NCI-H2196 (cell line): ENCODE results near the gene SH2B3.
"Not testable (repeated sequence)": the region's sequence is repeated elsewhere in the genome, so short reads cannot be mapped to it uniquely, and the experiment has no call there.

Source experiments
- DNase-seq: peaks from one replicate; lab custom pipeline; 2025; ENCODE audit not compliant: unreplicated experiment; lab: John Stamatoyannopoulos, UW

The SH2B3 gene

DNA sequence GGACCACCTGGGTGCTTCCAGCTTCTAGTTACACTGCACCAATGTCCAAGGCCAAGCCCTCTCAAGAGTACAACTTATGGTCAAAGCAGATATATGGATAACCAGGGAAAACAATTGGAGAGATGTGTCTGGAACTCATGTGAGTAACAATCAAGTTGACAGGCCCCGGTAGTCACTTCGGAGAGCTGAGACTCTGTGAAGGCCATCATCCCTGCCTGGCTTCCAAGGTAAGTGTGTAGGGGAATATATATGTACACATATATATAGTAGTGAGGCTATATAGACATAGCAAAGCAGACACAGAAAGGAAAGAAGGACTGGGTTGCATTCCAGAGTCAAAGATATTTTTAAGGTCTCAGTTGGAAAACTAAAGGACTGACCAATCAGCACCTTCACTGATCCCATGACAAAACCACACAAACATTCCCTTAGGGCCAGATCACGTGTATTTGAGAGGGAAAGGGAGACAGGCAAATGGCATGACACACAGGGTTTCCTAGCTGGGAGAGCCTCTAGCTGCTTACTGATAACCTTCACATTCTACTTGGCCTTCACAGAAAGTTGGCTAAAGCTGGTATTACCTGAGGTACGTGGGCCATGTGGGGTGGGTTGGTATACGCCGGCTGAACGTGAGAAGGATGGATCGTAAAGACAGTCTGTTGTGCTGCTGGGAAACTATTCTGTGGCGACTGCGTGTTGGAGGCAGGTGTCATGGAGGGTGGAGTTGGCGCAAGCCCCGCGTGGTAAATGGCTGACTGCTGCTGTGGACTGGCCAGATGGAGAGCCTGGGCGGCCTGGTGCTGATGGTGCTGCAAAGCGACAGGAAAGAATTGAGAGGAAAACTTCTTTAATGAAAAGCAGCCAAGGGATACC lies 50.0 kb downstream of the SH2B3 start:
- DNase-seq, result no peak

DNA sequence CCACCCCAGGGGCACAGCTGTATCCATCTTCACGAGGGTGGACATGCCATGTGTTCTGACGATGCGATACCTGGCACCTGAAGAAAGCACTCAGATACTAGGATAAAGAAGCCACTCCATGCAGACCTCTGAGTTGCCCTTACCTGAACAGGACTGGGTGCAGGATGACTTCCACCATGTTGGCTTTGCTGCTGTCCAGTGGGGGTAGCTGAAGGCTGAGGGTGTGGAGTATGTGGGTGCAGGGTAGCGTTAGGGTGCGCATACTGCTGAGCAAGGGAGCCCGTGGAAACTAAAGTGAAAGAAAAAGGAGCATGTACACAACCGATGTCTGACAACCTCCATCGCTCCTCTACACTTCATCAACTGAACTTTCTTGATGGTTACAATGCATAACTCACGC lies 51.3 kb downstream of the SH2B3 start:
- no peak for DNase-seq

DNA sequence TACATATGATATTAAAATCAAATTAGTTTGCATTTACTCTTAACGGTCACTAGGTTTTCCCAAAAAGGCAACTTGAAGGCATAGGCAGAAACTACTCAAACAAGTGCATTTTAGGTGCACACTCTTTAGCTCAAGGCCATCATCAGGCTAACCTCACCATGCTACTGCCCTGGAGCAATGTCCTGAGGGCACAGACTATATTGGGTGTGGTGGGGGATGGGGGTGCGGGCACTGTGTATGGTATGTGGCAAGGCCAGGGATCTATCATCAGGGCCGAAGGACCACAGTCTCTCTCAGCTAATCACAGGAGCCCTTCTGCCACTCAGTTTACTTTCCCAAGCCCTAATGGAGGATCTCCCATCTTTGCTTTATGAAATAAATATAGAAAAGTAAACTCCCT lies 51.9 kb downstream of the SH2B3 start:
- DNase-seq, result no peak

DNA sequence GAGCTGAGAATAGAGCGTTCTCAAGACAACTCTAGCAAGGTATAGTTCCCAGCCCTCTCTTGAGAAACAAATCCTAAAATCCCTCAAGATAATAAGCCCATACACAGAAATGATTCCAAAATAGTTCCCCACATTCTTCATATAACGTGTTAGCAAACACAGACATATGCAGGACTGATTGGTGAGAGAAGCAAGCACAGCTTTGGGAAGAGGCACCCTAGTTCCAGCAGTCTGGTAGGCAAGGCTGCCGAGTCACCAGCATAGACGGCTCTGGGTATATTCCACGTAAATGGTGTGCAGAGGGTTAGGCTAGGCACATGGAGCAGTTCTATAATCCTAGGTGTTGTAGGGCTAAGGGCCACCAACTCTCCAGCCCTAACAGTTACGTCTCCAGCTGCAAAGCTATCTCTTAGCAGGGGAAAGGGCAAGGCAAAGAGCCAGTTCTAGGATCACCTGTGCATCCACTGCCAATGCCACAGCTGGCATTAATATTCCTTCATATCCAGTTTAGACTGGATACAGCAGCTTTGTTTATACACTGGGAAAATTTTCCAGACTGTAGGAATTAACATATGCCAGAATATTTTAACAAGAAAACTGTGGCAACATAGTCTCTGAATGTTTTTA lies 52.9 kb downstream of the SH2B3 start:
- no peak for DNase-seq

DNA sequence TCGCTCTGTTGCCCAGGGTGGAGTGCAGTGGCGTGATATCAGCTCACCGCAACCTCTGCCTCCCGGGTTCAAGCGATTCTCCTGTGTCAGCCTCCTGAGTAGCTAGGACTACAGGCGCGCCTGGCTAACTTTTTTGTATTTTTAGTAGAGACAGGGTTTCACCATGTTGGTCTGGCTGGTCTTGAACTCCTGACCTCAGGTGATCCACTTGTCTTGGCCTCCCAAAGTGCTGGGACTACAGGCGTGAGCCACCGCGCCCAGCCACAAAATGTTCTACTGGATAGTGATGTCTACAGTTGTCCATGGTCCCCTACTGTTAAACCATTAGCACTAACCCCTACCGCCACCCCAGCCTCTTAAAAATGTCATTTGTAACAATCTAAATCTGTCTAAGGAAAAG lies 54.4 kb downstream of the SH2B3 start:
- not testable (repeated sequence) for DNase-seq

DNA sequence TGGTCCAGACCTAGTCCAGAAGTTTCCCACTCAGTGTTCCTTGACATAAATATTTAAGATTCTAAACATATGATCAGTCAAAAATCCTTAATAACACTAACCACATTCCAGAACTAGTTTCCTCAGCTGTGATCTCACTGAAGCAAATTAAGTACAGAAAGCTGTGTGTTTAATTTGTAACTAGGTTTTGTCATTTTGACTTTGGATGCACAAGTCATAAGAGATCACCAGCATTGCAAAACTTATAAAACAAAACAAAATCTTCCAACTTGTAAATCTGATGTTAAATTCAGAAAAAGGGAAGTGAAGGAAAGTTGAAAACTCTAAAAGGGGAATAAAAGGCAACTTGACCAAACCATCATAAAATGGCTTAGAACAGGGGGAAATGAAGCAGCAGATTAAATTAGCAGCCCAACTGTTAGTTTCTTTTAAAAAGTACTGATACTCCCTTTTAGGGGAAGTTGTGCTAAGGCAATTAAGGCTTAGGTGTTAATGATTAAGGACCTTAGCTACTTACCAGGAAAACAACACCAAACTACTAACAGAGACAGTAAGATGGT lies 56.6 kb downstream of the SH2B3 start:
- no peak for DNase-seq

DNA sequence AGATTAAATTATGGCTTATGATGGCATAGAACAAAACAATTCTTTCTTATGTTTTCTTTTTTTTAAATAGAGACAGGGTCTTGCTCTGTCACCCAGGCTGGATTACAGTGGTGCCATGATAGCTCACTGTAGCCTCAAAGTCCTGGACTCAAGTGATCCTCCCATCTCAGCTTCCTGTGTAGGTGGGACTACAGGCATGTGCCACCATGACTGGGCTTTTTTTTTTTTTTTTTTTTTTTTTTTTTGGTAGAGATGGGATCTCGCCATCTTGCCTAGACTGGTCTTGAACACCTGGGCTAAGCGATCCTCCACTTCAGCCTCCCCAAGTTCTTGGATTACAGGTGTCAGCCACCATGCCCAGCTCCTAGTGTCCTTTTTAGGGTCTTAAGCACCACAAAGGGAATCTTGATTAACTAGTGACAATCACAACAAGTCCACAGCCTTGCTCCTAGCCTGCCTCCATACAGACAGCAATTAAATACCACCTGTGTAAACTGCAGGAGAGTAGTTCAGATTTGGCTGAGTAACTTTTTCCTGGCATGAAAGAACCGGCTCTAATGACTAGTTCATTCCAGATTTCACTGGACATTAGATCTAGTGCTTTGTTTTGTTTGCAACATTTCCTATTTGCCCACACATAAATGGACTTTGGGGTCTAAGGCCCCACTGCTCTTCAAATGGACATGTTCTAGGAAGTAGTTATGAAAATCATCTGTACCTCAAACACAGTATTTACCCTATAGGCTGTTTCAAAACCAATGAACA lies 61.6 kb downstream of the SH2B3 start:
- peak; percentile 26 for DNase-seq

DNA sequence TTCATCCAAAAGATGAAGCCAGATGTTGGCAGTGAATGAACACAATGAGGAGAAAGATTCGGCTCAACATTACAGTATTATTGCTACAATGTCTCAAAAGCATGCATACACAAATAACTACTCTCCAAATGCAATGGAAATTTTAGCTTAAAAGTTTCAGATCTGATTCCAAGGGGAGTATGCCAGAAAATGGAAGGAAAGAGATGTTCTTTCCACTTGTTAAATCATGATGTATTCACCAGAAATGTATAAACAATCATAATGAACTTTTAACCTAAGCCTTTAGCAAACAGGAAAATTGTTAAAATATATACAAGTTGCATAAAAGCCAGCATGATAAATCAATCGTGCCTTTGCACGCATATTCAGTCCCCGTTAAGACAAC lies 62.1 kb downstream of the SH2B3 start:
- no peak for DNase-seq

DNA sequence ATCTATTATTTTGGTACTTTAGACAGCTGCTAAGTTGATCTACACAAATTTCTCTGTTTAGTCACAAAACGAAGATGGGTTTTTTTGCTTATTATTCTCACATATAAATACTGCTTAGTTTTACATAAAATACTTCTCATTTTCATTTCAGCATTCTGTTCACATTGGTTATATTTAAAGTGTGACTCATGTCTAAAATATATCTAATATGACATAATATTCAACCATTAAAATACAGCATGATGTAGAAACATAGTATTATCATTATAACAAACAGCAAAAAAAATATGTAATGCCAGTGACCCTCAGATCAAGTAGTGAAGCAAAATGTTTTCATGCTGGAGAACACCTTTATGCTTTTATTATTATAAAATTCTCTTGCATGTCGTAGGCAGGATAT lies 63.7 kb downstream of the SH2B3 start:
- DNase-seq, result no peak

DNA sequence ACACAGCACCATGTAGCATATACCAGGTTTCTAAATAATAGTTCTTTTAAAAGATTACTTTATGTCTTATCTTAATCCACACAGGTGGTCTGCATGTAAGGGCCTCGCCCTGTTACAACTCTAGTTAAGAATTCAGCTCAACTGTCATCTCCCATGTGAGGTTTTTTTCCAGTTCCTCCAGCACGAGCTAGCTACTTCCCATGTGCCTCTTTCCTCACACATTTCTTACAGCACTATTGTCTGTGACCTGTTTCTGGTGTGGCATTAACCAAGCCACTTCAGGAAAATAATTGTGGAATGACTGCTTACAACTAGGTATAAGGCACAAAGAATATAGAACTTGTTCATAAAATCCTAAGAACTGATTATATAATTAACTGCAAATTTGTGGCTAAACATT lies 65.5 kb downstream of the SH2B3 start:
- no peak for DNase-seq

DNA sequence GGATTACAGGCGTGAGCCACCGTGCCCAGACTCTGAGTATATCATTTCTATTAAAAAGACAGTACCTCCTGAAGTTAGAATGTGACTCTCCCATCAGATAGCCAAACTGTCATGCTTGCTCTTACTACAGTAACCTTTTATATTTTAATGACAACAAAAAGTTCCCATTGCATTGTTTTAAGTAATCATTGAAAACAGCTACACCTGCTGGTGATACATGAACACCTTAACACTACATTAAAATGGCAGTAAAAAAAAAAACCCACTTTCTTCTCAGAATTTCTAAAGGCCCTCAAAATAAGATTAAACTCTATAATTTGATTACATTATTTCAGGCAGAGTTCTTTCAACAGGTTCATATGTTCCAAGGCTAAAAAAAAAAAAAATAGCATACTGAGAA lies 76.7 kb downstream of the SH2B3 start:
- DNase-seq, result no peak

DNA sequence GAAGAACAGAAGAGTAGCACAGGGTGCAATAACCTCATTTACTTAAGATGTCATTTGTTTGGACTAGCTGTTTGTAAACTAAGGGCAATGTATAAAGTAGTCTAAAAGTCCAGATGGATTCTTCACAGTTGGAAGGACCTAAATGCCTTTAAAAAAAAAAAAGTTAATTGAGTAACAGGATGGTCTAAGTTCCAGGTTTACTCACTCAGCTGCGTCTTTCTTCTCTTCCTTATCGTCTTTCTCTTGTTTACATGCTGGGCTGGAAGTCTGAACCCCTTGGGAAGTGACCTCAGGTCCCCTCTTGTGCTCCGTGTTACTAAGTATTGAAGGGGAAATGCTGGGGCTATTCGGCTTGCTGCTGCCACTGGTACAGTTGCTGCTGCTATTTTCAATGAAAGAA lies 82.5 kb downstream of the SH2B3 start:
- no peak for DNase-seq

DNA sequence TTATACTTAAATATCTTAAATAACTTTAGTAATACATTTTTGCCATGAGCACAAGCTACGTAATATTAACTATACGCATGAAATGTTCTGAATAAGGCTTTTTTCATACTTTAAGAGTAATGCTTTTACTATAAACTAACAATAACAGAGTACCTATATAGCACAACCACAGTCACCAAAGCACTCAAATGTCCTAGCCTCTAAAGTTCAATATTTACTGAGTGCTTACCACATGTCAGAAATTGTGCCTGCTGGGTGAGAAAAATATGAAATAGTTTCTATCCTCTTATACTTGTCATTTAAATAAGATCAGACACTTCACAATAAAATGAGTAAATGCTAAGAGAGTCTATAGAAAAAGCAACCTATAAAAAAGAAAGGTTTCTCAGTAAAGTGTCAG lies 83.1 kb downstream of the SH2B3 start:
- DNase-seq, result no peak

DNA sequence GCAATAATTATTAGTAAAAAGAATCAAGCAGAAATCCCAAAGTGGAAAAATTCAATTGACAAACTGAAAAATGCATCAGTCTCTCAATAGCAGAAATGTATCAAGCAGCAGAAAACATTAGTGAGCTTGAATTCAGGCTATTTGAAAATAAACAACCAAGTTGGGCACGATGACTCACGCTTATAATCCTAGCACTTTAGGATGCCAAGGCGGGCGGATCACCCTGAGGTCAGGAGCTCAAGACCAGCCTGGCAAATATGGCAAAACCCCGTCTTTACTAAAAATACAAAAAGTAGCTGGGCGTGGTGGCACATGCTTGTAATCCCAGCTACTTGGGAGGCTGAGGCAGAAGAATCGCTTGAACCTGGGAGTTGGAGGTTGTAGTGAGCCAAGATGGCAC lies 87.3 kb downstream of the SH2B3 start:
- DNase-seq, result not testable (repeated sequence)

DNA sequence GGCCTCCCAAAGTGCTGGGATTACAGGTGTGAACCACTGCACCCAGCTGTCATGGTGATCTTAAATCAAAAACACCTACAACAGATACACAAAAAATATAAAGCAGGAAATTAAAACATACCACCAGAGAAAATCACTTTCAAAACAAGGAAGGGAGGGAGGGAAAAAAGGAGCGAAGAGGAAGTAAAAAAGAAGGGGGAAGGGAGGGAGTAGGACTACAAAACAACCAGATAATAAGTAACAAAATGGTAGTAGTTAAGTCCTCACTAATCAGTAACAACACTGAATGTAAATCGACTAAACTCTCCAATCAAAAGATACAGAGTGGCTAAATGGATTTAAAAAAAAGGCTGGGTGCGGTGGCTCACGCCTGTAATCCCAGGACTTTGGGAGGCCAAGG lies 89.0 kb downstream of the SH2B3 start:
- DNase-seq, result no peak
